Fibroblast of the conjunctiva (primary cell): ENCODE results near the gene TMED3.
A peak's percentile ranks its signal among the peaks of the same experiment; 100 is the strongest.

ENCODE experiments used
- DNase-seq: peaks from one replicate; pipeline ENCODE4 v3.0.0-alpha.2; 2010; ENCODE audit warnings: low read depth

TMED3 gene

GRCh38 chr15:79310985-79311900 lies at the start of gene TMED3:
TSS of gene TMED3 (plus strand) at chr15:79311112. CDS start at chr15:79311250, 138 bp downstream.
- peak; percentile 64 for DNase-seq

- no peak for DNase-seq
These were observed 49.1 kb upstream of the TMED3 start for GRCh38 chr15:79261836-79262235.

GRCh38 chr15:79265167-79265566 lies 45.7 kb upstream of the TMED3 start:
- no peak for DNase-seq

- DNase-seq: no peak
These were observed 44.8 kb upstream of the TMED3 start for GRCh38 chr15:79265987-79266579.

GRCh38 chr15:79282371-79283251 lies 28.3 kb upstream of the TMED3 start, which contains the start of gene ANKRD34C:
TSS of gene ANKRD34C (plus strand) at chr15:79282722. CDS start at chr15:79293285, 10,563 bp downstream.
- DNase-seq: no peak

- no peak for DNase-seq
These were observed 27.5 kb upstream of the TMED3 start for GRCh38 chr15:79283252-79284048.

- DNase-seq: no peak
These were observed 20.2 kb upstream of the TMED3 start for GRCh38 chr15:79290642-79291275.

- DNase-seq: no peak
These were observed 18.9 kb upstream of the TMED3 start for GRCh38 chr15:79292011-79292410.

GRCh38 chr15:79294075-79294474 lies 16.8 kb upstream of the TMED3 start:
- no peak for DNase-seq

- DNase-seq: no peak
These were observed 14.3 kb upstream of the TMED3 start for GRCh38 chr15:79296583-79296982.

GRCh38 chr15:79299126-79299840 lies 11.6 kb upstream of the TMED3 start:
- no peak for DNase-seq

- DNase-seq: no peak
These were observed 11.1 kb upstream of the TMED3 start for GRCh38 chr15:79299841-79300235.

GRCh38 chr15:79307251-79307650 lies 3.7 kb upstream of the TMED3 start:
- DNase-seq: no peak

- DNase-seq: no peak
These were observed 2.0 kb upstream of the TMED3 start for GRCh38 chr15:79308874-79309273.

GRCh38 chr15:79310612-79310984 lies 314 bp upstream of the TMED3 start:
- DNase-seq: no peak

- no peak for DNase-seq
These were observed 1.1 kb downstream of the TMED3 start for GRCh38 chr15:79311901-79312553.

- DNase-seq: no peak
These were observed 3.3 kb downstream of the TMED3 start for GRCh38 chr15:79314186-79314585.

- DNase-seq: no peak
These were observed 3.9 kb downstream of the TMED3 start for GRCh38 chr15:79314811-79315210.

- no peak for DNase-seq
These were observed 4.9 kb downstream of the TMED3 start for GRCh38 chr15:79315623-79316328.
